ENCODE data around the gene TSR1. TPM values are rescaled to one million over a fixed set of nuclear protein-coding genes. Genes with fewer than 3 reads are reported as not detected.

The TSR1 gene
- total RNA-seq, 4 donors from 2014 or later: 40.0 to 48.0 (median 44.5) TPM

- intact Hi-C loops (cut with DNase I; ENCODE audit: low total_unique reads): loop anchor here (2.0 kb wide), 1 partner anchor 34 kb away; no protein-coding TSS in a partner anchor
- no peak for DNase-seq (ENCODE audit: low spot score in 2 of 2)
- 57 to 67% methylated on average over 11 to 16 of the region's 16 CpGs for WGBS, 2 donors
- no peak for TF ChIP-seq CTCF (IDR thresholded peaks at IDR 0.05)
- TF ChIP-seq POLR2A (IDR thresholded peaks at IDR 0.05): no peak
- no peak overlapping the region for H3K4me3 ChIP-seq (ENCODE audit: low read depth, poor library complexity, severe bottlenecking)
These were observed 44.1 kb upstream of the TSR1 start for GRCh38 chr17:2380226-2380922.

GRCh38 chr17:2379489-2380225 is 43.4 kb upstream of the TSR1 start:
- no peak for DNase-seq (ENCODE audit: low spot score in 2 of 2)
- intact Hi-C loops (cut with DNase I; ENCODE audit: low total_unique reads): loop anchor here (2.0 kb wide), 1 partner anchor 35 kb away; no protein-coding TSS in a partner anchor
- 82 to 89% methylated on average over 12 to 22 of the region's 25 CpGs for WGBS, 2 donors
- TF ChIP-seq CTCF (IDR thresholded peaks at IDR 0.05): no peak
- no peak overlapping the region for H3K4me3 ChIP-seq (ENCODE audit: low read depth, poor library complexity, severe bottlenecking)

GRCh38 chr17:2378905-2379304 is 42.6 kb upstream of the TSR1 start:
- no peak for DNase-seq (ENCODE audit: low spot score in 2 of 2)
- 92 to 95% methylated on average over 11 of the region's 11 CpGs for WGBS, 2 donors
- TF ChIP-seq CTCF (IDR thresholded peaks at IDR 0.05) (no peak), POLR2A (IDR thresholded peaks at IDR 0.05) (no peak)
- H3K4me3 ChIP-seq (ENCODE audit: low read depth, poor library complexity, severe bottlenecking): no peak overlapping the region
- intact Hi-C loops (cut with DNase I; ENCODE audit: low total_unique reads): no loop called here

- intact Hi-C loops (cut with DNase I; ENCODE audit: low total_unique reads): no loop called here
- TF ChIP-seq CTCF (IDR thresholded peaks at IDR 0.05) (no peak), POLR2A (IDR thresholded peaks at IDR 0.05) (no peak)
- no peak for DNase-seq (ENCODE audit: low spot score in 2 of 2)
- WGBS, 2 donors: 84 to 85% methylated on average over 7 to 10 of the region's 10 CpGs
- no peak overlapping the region for H3K4me3 ChIP-seq (ENCODE audit: low read depth, poor library complexity, severe bottlenecking)
These were observed 41.4 kb upstream of the TSR1 start for GRCh38 chr17:2377659-2378058.

- H3K4me3 ChIP-seq (ENCODE audit: low read depth, poor library complexity, severe bottlenecking): no peak overlapping the region
- intact Hi-C loops (cut with DNase I; ENCODE audit: low total_unique reads): no loop called here
- WGBS, 2 donors: 93% methylated on average over 14 of the region's 14 CpGs
- TF ChIP-seq CTCF (IDR thresholded peaks at IDR 0.05) (no peak), POLR2A (IDR thresholded peaks at IDR 0.05) (no peak)
- DNase-seq (ENCODE audit: low spot score in 2 of 2): no peak
These were observed 39.9 kb upstream of the TSR1 start for GRCh38 chr17:2376107-2376506.

Measured in lower leg skin (tissue), 4 donors.